HCT116 (cell line): Measurements from ENCODE around the gene CHDH.

ENCODE experiments used
- EZH2 ChIP-seq: fragments of 200-600 bp; sonication (generic); IDR thresholded peaks from 2 replicates; pipeline ENCODE4 v1.6.1; 2017; ENCODE audit warnings: antibody characterized with exemption, mixed run types
- POLR2A ChIP-seq: IDR thresholded peaks from 2 replicates; pipeline ENCODE4 v1.7.0; 2011; ENCODE audit warnings: borderline replicate concordance; ENCODE audit not compliant: insufficient read depth, insufficient read length; ENCODE audit errors: extremely low read depth
- POLR2AphosphoS5 ChIP-seq: IDR thresholded peaks from 2 replicates; pipeline ENCODE4 v1.6.1; 2011; ENCODE audit warnings: mild to moderate bottlenecking, low read depth, low read length, moderate library complexity
- RAD21 ChIP-seq: IDR thresholded peaks from 2 replicates; pipeline ENCODE4 v1.6.1; 2012; ENCODE audit warnings: low read depth, mild to moderate bottlenecking
- TF ChIP-seq, protein P1 (sequence below): IDR thresholded peaks from 2 replicates; pipeline ENCODE4 v1.6.1; 2012
- TF ChIP-seq, protein P2 (sequence below), 3 experiments: fragments of 200-600 bp in 1 of 3; sonication (generic) in 1 of 3; IDR thresholded peaks in 2 of 3; conservative IDR thresholded peaks in 1 of 3; 2 replicates each; pipeline ENCODE4 v1.5.1; 2012 to 2017; ENCODE audit warnings: low read depth in 2 of 3, low read length in 2 of 3, antibody characterized with exemption in 1 of 3, borderline replicate concordance in 1 of 3, control low read depth in 1 of 3, mild to moderate bottlenecking in 1 of 3, mixed read lengths in 1 of 3, mixed run types in 1 of 3, moderate library complexity in 1 of 3; ENCODE audit not compliant: insufficient read depth in 1 of 3

DNA sequence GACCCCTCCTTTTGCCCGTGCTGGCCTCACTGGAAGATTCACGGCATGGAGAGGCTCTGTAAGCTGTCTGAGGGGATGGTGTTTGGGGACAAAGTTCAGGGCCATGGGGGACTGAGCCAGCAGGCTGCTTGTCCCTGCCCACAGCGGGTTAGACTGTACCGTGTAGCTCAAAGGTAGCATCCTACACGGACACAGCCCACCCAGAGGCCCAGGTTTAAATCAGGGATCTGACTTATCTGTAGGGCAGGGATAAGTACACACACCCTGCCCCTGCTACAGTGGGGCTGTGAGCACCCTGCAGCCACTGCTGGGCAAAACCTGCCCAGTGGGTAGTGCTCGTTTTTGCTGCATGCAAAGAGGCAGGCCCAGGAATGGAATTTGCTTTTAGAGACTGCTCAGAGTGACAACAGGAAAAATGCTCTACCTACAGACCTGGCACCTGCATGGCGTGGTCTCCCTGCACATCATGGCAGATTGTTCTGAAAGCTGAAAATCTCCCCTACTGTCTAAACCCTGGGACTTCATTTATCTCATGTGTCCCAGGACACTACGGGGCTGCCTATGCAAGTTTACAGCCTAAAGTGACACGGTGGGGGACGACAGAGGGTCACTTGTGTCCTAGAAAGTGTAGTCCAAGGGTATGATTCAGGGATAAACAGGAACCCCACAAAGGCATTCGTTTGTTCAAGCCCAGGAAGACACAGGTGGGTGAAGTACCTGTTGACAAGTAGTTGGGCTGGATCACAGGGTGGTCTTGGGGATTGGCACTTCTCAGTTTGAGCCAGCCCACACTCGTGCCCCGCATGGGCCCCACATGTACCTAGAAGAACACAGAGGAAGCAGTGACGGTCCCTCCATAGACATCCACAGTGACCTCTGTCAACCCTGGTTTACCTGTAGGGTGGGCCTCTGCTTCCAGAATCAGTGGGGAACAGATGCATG lies 27.7 kb downstream of the CHDH start:
- TF ChIP-seq, protein P1, sequence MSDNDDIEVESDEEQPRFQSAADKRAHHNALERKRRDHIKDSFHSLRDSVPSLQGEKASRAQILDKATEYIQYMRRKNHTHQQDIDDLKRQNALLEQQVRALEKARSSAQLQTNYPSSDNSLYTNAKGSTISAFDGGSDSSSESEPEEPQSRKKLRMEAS = no peak
- TF ChIP-seq POLR2AphosphoS5 (no peak), RAD21 (no peak), POLR2A (no peak), EZH2 (no peak)
- TF ChIP-seq, protein P2, sequence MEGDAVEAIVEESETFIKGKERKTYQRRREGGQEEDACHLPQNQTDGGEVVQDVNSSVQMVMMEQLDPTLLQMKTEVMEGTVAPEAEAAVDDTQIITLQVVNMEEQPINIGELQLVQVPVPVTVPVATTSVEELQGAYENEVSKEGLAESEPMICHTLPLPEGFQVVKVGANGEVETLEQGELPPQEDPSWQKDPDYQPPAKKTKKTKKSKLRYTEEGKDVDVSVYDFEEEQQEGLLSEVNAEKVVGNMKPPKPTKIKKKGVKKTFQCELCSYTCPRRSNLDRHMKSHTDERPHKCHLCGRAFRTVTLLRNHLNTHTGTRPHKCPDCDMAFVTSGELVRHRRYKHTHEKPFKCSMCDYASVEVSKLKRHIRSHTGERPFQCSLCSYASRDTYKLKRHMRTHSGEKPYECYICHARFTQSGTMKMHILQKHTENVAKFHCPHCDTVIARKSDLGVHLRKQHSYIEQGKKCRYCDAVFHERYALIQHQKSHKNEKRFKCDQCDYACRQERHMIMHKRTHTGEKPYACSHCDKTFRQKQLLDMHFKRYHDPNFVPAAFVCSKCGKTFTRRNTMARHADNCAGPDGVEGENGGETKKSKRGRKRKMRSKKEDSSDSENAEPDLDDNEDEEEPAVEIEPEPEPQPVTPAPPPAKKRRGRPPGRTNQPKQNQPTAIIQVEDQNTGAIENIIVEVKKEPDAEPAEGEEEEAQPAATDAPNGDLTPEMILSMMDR (IDR thresholded peaks at IDR 0.05 in 2 of 3, conservative IDR thresholded peaks at IDR 0.05 in 1 of 3; ENCODE audit: borderline replicate concordance in 1 of 3, insufficient read depth in 1 of 3, low read depth in 2 of 3, low read length in 2 of 3) = no peak
